CD14-positive monocyte (primary cell): ENCODE data around the gene JPH2. TPM values are rescaled to one million over a fixed set of nuclear protein-coding genes. Genes with fewer than 3 reads are reported as not detected.

Experiments used
- DNase-seq, 3 donors: peaks; one replicate each; pipeline ENCODE4 v3.0.0-alpha.2; 2011 to 2022
- H2AFZ ChIP-seq: 2 replicates; pipeline ENCODE4 v1.6.0; 2012; ENCODE audit warnings: mild to moderate bottlenecking, low read depth, low read length, inconsistent platforms; ENCODE audit not compliant: insufficient read depth, poor library complexity, severe bottlenecking
- H3K27ac ChIP-seq, 2 donors: 1 replicate in 1 of 2; 2 replicates in 1 of 2; pipeline ENCODE4 v1.5.1; 2012 to 2013; ENCODE audit warnings: low read length in 2 of 2, control low read depth in 1 of 2, inconsistent platforms in 1 of 2, low read depth in 1 of 2, mild to moderate bottlenecking in 1 of 2
- H3K27me3 ChIP-seq, 2 donors: one replicate each; pipeline versions ENCODE4 v1.6.0 to v1.6.1; 2011 to 2013; ENCODE audit warnings: low read length in 2 of 2; ENCODE audit not compliant: control insufficient read depth in 2 of 2, insufficient read depth in 2 of 2
- H3K36me3 ChIP-seq, 2 donors: replicated peaks in 1 of 2; 1 replicate in 1 of 2; 2 replicates in 1 of 2; pipeline versions ENCODE4 v1.5.1 to v1.6.1; 2012 to 2013; ENCODE audit warnings: low read length in 2 of 2, control low read depth in 1 of 2, inconsistent platforms in 1 of 2, mild to moderate bottlenecking in 1 of 2; ENCODE audit not compliant: insufficient read depth in 2 of 2, control insufficient read depth in 1 of 2
- H3K4me1 ChIP-seq, 2 donors: 1 replicate in 1 of 2; 2 replicates in 1 of 2; pipeline versions ENCODE4 v1.5.1 to v1.6.1; 2012 to 2013; ENCODE audit warnings: low read length in 2 of 2, control low read depth in 1 of 2, inconsistent platforms in 1 of 2, mild to moderate bottlenecking in 1 of 2, moderate library complexity in 1 of 2; ENCODE audit not compliant: insufficient read depth in 2 of 2, control insufficient read depth in 1 of 2
- H3K4me2 ChIP-seq: replicated peaks from 2 replicates; pipeline ENCODE3; 2012; ENCODE audit warnings: low read length, moderate library complexity, mild to moderate bottlenecking; ENCODE audit not compliant: poor library complexity, severe bottlenecking; ENCODE audit errors: extremely low read depth
- H3K4me3 ChIP-seq, 3 experiments: fragments of 200-600 bp in 1 of 3; sonication (generic) in 1 of 3; replicated peaks in 1 of 3; 1 replicate in 2 of 3; 2 replicates in 1 of 3; pipeline ENCODE4 v1.5.1; 2011 to 2013; ENCODE audit warnings: low read length in 3 of 3, mild to moderate bottlenecking in 3 of 3, control low read depth in 2 of 3, low read depth in 2 of 3, inconsistent platforms in 1 of 3, moderate library complexity in 1 of 3
- H3K79me2 ChIP-seq: 2 replicates; pipeline ENCODE4 v1.6.0; 2012; ENCODE audit warnings: mild to moderate bottlenecking, control low read depth, inconsistent platforms, low read length, moderate library complexity; ENCODE audit not compliant: insufficient read depth
- H3K9ac ChIP-seq: 2 replicates; pipeline ENCODE4 v1.6.0; 2017; ENCODE audit warnings: low read length, mild to moderate bottlenecking; ENCODE audit not compliant: insufficient read depth, poor library complexity, severe bottlenecking
- H3K9me3 ChIP-seq, 2 donors: replicated peaks in 1 of 2; 1 replicate in 1 of 2; 2 replicates in 1 of 2; pipeline versions ENCODE4 v1.5.1 to v1.6.1; 2012 to 2013; ENCODE audit warnings: low read length in 2 of 2, control low read depth in 1 of 2; ENCODE audit not compliant: control insufficient read depth in 1 of 2, insufficient read depth in 1 of 2
- H4K20me1 ChIP-seq: 2 replicates; pipeline ENCODE4 v1.6.0; 2012; ENCODE audit warnings: mild to moderate bottlenecking, low read length, control low read depth, moderate library complexity; ENCODE audit not compliant: insufficient read depth
- H3K27ac Mint-ChIP-seq, 7 donors: one replicate each; pipeline ENCODE4 v1.8.0; 2020; ENCODE audit warnings: mild to moderate bottlenecking in 7 of 7, mixed read lengths in 7 of 7, moderate library complexity in 6 of 7, inconsistent platforms in 2 of 7
- H3K27me3 Mint-ChIP-seq, 3 donors: one replicate each; pipeline ENCODE4 v1.8.0; 2021 to 2022; ENCODE audit warnings: low read depth in 3 of 3, mild to moderate bottlenecking in 3 of 3, mixed read lengths in 3 of 3, moderate library complexity in 3 of 3, inconsistent platforms in 1 of 3
- H3K36me3 Mint-ChIP-seq, 2 donors: one replicate each; pipeline ENCODE4 v1.8.0; 2020; ENCODE audit warnings: mixed read lengths in 2 of 2, inconsistent platforms in 1 of 2, mild to moderate bottlenecking in 1 of 2
- H3K4me1 Mint-ChIP-seq: one replicate; pipeline ENCODE4 v1.8.0; 2020; ENCODE audit warnings: mild to moderate bottlenecking, mixed read lengths
- H3K4me3 Mint-ChIP-seq, 2 donors: one replicate each; pipeline ENCODE4 v1.8.0; 2020; ENCODE audit warnings: mild to moderate bottlenecking in 2 of 2, mixed read lengths in 2 of 2, moderate library complexity in 1 of 2
- H3K9me3 Mint-ChIP-seq, 7 donors: one replicate each; pipeline ENCODE4 v1.8.0; 2020 to 2022; ENCODE audit warnings: mixed read lengths in 7 of 7, mild to moderate bottlenecking in 6 of 7, moderate library complexity in 6 of 7, inconsistent platforms in 2 of 7
- CTCF ChIP-seq: fragments of 200-600 bp; IDR thresholded peaks from one replicate; pipeline ENCODE4 v1.8.0; 2022; ENCODE audit warnings: antibody characterized with exemption, mild to moderate bottlenecking
- WGBS: methylation state at CpG from one replicate; pipeline ENCODE4 v1.1.5; 2013; ENCODE audit warnings: missing lambda C conversion rate; ENCODE audit not compliant: insufficient coverage; 5-methylcytosine and 5-hydroxymethylcytosine counted together
- intact Hi-C, 2 donors: fragments of 100-400 bp; cut with micrococcal nuclease; formaldehyde crosslinking; loops; one replicate each; pipeline versions ENCODE4 v1.15.0 to v1.15.1; 2023
- polyA plus RNA-seq, 3 donors: library from polyadenylated mRNA; depleted of rRNA in 1 of 3; unstranded in 2 of 3; stranded (reverse) in 1 of 3; fragments of 300-500 nt in 2 of 3; fragments of >200 nt in 1 of 3; fragmentation: Illumina TruSeq in 2 of 3; gene quantifications; 1 replicate in 2 of 3; 2 replicates in 1 of 3; pipeline ENCODE4 v1.2.3, GENCODE V29; 2012 to 2021

Gene JPH2
- polyA plus RNA-seq, 3 donors = not detected

DNA sequence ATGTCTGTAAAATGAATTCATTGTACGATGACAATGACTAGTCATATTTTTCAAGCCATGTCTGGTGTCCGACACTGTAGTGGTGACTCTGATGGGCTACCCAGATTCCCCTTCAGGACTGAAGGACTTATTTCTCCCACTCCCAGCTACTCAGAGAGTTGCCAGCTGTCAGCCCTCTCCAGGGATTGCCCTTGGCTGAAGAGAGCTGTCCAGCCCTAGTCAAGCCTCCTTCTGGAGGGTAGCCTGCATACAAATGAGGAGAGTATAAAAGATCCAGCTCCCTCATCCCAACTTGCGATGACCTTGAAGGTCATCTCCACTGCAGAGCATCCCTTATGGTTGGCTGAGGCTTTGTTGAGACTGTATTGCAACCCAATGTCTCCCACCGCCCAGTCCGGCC is 29.9 kb downstream of the JPH2 start:
- no peak for TF ChIP-seq CTCF
- no peaks in the 10 kb centered on the region for H3K4me1 ChIP-seq
- H3K9ac ChIP-seq = no peak overlapping the region
- H3K27me3 ChIP-seq = peaks cover 0 to 2% of the 10 kb centered on the region in 2 donors
- H3K4me1 Mint-ChIP-seq = no peaks in the 10 kb centered on the region
- H3K9me3 Mint-ChIP-seq = peaks cover 0 to 2% (median 0%) of the 10 kb centered on the region in 7 donors
- H2AFZ ChIP-seq = no peak overlapping the region
- H3K27ac Mint-ChIP-seq = no peak overlapping the region
- H3K36me3 Mint-ChIP-seq = no peaks in the 10 kb centered on the region
- no peak overlapping the region for H3K27ac ChIP-seq
- no peaks in the 10 kb centered on the region for H3K79me2 ChIP-seq
- DNase-seq = no peak
- no peak overlapping the region for H3K4me3 ChIP-seq
- H3K4me2 ChIP-seq = no peak overlapping the region
- H3K9me3 ChIP-seq = no peaks in the 10 kb centered on the region
- H3K36me3 ChIP-seq = no peaks in the 10 kb centered on the region
- H3K27me3 Mint-ChIP-seq = peaks cover 5 to 26% (median 13%) of the 10 kb centered on the region in 3 donors
- H4K20me1 ChIP-seq = no peaks in the 10 kb centered on the region
- 90% methylated on average over 2 of the region's 5 CpGs for WGBS
- no peak overlapping the region for H3K4me3 Mint-ChIP-seq
- intact Hi-C loops = no loop called here

DNA sequence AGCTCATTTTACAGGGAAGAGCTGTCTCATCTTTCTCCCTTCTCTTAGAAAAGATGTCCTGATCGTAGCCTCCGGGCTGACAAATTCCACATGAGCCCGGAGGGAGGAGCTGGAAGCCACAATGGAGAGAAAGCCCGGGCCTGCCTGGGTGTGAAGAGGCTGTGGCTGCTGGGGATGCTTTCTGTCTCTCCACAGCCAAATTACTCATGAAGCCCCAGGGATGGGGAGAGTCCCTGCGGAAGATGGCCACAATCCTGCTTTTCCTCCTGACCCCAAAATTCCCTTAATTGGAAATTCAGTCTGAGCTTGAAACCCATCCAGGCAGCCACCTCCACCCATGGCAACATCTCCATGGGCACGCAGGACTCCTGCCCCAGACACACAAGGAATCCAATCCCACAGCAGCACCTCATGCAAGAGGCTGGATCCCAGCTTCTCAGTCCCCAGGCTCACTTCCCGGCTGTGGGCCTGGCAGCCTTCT is 32.4 kb downstream of the JPH2 start:
- no peaks in the 10 kb centered on the region for H3K4me1 Mint-ChIP-seq
- Histone ChIP-seq H3K79me2 (no peaks in the 10 kb centered on the region), H3K27ac (no peak overlapping the region), H3K4me1 (no peaks in the 10 kb centered on the region), H3K9me3 (no peaks in the 10 kb centered on the region), H3K9ac (no peak overlapping the region), H3K4me3 (no peak overlapping the region), H3K36me3 (no peaks in the 10 kb centered on the region), H3K27me3 (peaks cover 0 to 2% of the 10 kb centered on the region in 2 donors), H3K4me2 (no peak overlapping the region), H4K20me1 (no peaks in the 10 kb centered on the region), H2AFZ (no peak overlapping the region)
- H3K4me3 Mint-ChIP-seq = no peak overlapping the region
- no peak for TF ChIP-seq CTCF
- 75% methylated on average over 2 of the region's 7 CpGs for WGBS
- intact Hi-C loops = no loop called here
- H3K27ac Mint-ChIP-seq = no peak overlapping the region
- H3K27me3 Mint-ChIP-seq = peaks cover 7 to 24% (median 12%) of the 10 kb centered on the region in 3 donors
- H3K9me3 Mint-ChIP-seq = peaks cover 0 to 6% (median 0%) of the 10 kb centered on the region in 7 donors
- DNase-seq = no peak
- H3K36me3 Mint-ChIP-seq = no peaks in the 10 kb centered on the region
